Neural crest cell (in vitro differentiated cells): ENCODE measurements around the gene ANKRD53. TPM values are rescaled to one million over a fixed set of nuclear protein-coding genes. Genes with fewer than 3 reads are reported as not detected.
"Not testable (repeated sequence)": the region's sequence is repeated elsewhere in the genome, so short reads cannot be mapped to it uniquely, and the experiment has no call there.

Experiments used
- DNase-seq: peaks from one replicate; pipeline ENCODE4 v3.0.0; 2021; ENCODE audit warnings: low read depth, mixed read lengths, low spot score
- H3K27ac Mint-ChIP-seq: one replicate; pipeline ENCODE4 v1.8.0; 2021; ENCODE audit warnings: mild to moderate bottlenecking, mixed read lengths; ENCODE audit not compliant: unreplicated experiment
- H3K27me3 Mint-ChIP-seq: 2 replicates; pipeline ENCODE4 v1.8.0; 2021; ENCODE audit warnings: low read depth, mild to moderate bottlenecking, mixed read lengths
- H3K36me3 Mint-ChIP-seq: 2 replicates; pipeline ENCODE4 v1.8.0; 2021; ENCODE audit warnings: low read depth, mild to moderate bottlenecking, mixed read lengths
- H3K4me1 Mint-ChIP-seq: 2 replicates; pipeline ENCODE4 v1.8.0; 2021; ENCODE audit warnings: mixed read lengths
- H3K4me3 Mint-ChIP-seq: one replicate; pipeline ENCODE4 v1.8.0; 2021; ENCODE audit warnings: mild to moderate bottlenecking, mixed read lengths
- H3K9me3 Mint-ChIP-seq: 2 replicates; pipeline ENCODE4 v1.8.0; 2021; ENCODE audit warnings: mixed read lengths
- CTCF ChIP-seq: fragments of 200-600 bp; sonication (generic); conservative IDR thresholded peaks from 2 replicates; pipeline ENCODE4 v1.5.0; 2021; ENCODE audit warnings: antibody characterized with exemption, mild to moderate bottlenecking
- total RNA-seq: library from RNA; stranded (reverse); gene quantifications from 2 replicates; pipeline ENCODE4 v1.2.1, GENCODE V29; 2021

Gene ANKRD53
- total RNA-seq, 1 donor from 2014 or later, result 1.7 TPM

GRCh38 chr2:71005271-71006202 is 27.1 kb downstream of the ANKRD53 start:
- no peak overlapping the region for H3K4me3 Mint-ChIP-seq
- TF ChIP-seq CTCF, result no peak
- peaks cover 10% of the 10 kb centered on the region for H3K27me3 Mint-ChIP-seq
- H3K36me3 Mint-ChIP-seq, result no peaks in the 10 kb centered on the region
- H3K27ac Mint-ChIP-seq, result peak overlapping the region; percentile 24
- H3K9me3 Mint-ChIP-seq, result no peaks in the 10 kb centered on the region
- H3K4me1 Mint-ChIP-seq, result peaks cover 19% of the 10 kb centered on the region
- DNase-seq, result no peak

- H3K9me3 Mint-ChIP-seq, result no peaks in the 10 kb centered on the region
- H3K27me3 Mint-ChIP-seq, result peaks cover 14% of the 10 kb centered on the region
- H3K27ac Mint-ChIP-seq, result no peak overlapping the region
- no peak for TF ChIP-seq CTCF
- DNase-seq, result no peak
- peaks cover 14% of the 10 kb centered on the region for H3K4me1 Mint-ChIP-seq
- no peaks in the 10 kb centered on the region for H3K36me3 Mint-ChIP-seq
- no peak overlapping the region for H3K4me3 Mint-ChIP-seq
Observed at GRCh38 chr2:71006323-71006722, 27.9 kb downstream of the ANKRD53 start.

GRCh38 chr2:71006955-71007799 is 28.7 kb downstream of the ANKRD53 start:
- peaks cover 5% of the 10 kb centered on the region for H3K4me1 Mint-ChIP-seq
- no peak overlapping the region for H3K4me3 Mint-ChIP-seq
- no peak for DNase-seq
- no peak for TF ChIP-seq CTCF
- no peak overlapping the region for H3K27ac Mint-ChIP-seq
- peaks cover 23% of the 10 kb centered on the region for H3K27me3 Mint-ChIP-seq
- no peaks in the 10 kb centered on the region for H3K36me3 Mint-ChIP-seq
- no peaks in the 10 kb centered on the region for H3K9me3 Mint-ChIP-seq

GRCh38 chr2:71008342-71008741 is 29.9 kb downstream of the ANKRD53 start:
- Mint-ChIP-seq H3K27ac (peak overlapping the region; percentile 19), H3K36me3 (no peaks in the 10 kb centered on the region), H3K4me3 (no peak overlapping the region), H3K27me3 (peaks cover 31% of the 10 kb centered on the region), H3K9me3 (no peaks in the 10 kb centered on the region), H3K4me1 (no peaks in the 10 kb centered on the region)
- TF ChIP-seq CTCF, result no peak
- no peak for DNase-seq

- not testable (repeated sequence) for H3K4me3 Mint-ChIP-seq, H3K36me3 Mint-ChIP-seq, DNase-seq, H3K27ac Mint-ChIP-seq, H3K9me3 Mint-ChIP-seq, H3K4me1 Mint-ChIP-seq
- peaks cover 40% of the 10 kb centered on the region for H3K27me3 Mint-ChIP-seq
Observed at GRCh38 chr2:71011786-71012185, 33.4 kb downstream of the ANKRD53 start.
